Activated T-cell treated with anti-CD3 and anti-CD28 coated beads for 4 hours (primary cell): ENCODE results near the gene CARMIL1.
"Not testable (repeated sequence)": the region's sequence is repeated elsewhere in the genome, so short reads cannot be mapped to it uniquely, and the experiment has no call there.

Experiments
- DNase-seq: peaks from one replicate; pipeline ENCODE4 v3.0.0-alpha.2; 2020

CARMIL1 gene

GRCh38 chr6:25375125-25375524 lies 96.0 kb downstream of the CARMIL1 start:
- DNase-seq: no peak

DNA sequence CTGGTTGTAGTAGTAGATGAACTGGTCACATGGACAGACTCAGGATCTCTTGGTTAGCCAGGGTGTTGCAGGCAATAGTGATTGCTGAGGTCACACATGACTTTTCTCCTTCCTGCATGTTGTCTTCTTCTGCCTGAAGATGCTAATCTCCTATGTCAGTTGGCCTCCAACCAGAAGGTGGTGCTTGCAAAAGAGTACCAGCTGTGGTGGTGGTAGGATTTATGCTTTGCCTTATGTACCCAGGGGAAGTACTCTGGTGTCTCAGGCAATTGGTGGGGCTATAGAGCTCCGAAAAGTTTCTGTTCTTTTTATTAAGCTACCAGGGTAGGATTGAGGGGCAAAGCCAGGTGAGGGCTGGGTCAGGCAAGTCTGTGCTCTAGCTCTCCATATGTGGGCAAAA lies 98.5 kb downstream of the CARMIL1 start:
- DNase-seq: no peak

DNA sequence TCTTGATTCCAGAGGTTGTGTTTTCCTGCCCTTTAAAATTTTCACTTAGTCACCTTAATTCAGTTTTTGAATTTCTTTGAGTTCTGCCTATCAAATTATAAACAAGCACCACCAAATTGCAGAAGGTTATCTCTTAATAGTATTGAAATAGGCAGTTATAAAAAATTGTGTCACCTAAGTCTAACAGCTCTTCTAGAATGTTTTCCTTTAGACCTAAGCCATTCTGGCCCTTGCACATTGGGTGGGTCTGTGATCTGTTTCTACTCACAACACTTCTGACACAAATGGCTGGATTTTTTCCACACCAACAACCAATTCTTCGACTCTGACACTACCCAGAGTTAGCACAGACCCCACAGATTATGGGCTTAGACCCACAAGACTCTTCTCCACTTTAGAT lies 101.9 kb downstream of the CARMIL1 start:
- no peak for DNase-seq

GRCh38 chr6:25382476-25382875 lies 103.3 kb downstream of the CARMIL1 start:
- not testable (repeated sequence) for DNase-seq

- DNase-seq: no peak
Measured at GRCh38 chr6:25384234-25384633, 105.1 kb downstream of the CARMIL1 start.

DNA sequence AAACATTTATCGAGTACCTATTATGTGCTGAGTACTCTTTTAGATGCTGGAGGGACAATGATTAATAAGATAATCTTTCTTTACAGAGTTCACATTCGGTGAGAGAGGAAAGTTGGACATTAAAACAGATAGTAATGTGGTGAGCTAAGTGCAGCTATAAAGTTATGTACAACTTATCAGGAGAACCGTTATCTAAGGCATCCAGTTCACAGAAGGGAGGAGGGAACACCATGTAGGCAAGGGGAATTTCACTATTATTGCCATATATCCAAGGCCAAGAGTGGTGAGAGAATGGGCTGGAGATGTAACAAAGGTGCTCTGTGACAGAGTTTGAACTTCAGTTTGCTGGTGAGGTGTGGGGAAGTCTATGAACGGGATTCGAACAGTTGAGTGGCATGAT lies 105.8 kb downstream of the CARMIL1 start:
- no peak for DNase-seq

DNA sequence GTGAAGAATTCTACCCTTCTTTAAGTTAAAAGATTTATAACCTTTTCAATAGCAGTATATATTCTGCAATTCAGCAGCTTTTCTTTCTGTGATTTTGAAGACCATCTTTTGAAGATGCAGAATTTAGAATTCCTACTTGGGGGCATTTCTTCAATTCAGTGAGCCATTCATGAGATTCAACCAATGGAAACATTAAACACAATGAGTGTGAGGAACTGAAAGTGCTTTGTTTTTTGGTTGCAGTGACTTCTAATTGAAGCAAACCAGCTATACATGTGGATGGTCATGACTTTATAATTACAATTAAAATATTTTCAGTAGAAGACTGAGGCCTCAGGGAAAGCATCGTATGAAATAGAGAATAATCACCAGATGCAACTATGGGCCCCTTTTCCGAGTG lies 108.3 kb downstream of the CARMIL1 start:
- no peak for DNase-seq

- no peak for DNase-seq
Measured at GRCh38 chr6:25387911-25388310, 108.7 kb downstream of the CARMIL1 start.

DNA sequence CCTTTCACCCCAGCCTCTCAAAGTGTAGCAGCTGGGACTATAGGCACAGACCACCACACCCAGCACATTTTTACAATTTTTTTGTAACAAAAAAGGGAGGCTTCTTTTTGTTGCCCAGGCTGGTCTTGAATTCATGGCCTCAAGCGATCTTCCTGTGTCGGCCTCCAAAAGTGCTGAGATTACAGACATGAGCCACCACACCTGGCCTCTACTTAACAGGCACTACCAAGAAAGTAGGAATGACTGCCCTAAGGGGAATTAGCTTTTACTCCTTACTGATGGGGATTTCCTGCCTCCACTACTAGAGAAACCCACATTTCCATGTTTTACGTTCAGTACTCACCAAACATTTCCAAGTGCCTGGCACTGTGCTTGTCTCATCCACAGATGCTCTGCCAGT lies 109.6 kb downstream of the CARMIL1 start:
- no peak for DNase-seq

GRCh38 chr6:25389471-25389870 lies 110.3 kb downstream of the CARMIL1 start:
- DNase-seq: no peak

DNA sequence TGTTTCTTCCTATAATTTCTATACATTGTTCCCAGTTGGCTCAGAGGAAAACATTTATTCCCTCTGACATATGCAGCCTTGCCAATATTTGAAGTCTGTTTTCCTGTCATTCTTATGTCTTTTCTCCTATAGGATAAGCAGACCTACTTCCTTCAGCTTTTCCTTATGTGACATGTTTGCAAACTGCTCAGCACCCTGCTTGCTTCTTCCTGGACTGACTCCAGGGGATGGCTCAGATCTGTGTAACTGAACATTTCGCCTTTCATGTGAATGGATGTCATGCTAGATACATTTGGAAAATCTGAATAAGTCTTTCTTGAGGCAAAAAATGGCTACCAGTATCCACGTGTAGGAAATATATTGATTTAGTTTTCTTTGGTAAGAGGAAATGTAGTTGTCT lies 113.2 kb downstream of the CARMIL1 start:
- no peak for DNase-seq

DNA sequence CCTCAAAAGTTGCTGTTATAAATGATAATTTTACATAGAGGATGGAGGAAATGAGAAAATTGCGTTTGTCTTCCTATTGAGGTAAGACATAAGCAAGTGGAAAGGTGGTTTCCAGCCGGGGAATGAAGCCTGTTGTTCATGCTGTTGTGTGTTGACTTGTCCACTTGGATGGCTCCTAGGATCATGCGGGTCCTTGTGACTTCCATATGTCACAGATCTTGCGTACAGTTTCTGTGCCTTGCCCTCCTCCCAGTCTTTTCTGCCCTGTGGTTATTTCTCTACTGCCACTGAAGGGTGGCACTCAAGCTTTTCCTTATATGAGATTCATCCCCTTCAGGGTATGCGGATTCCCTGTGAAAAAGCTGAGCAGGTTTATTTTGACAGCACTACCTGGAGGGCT lies 116.6 kb downstream of the CARMIL1 start:
- no peak for DNase-seq

DNA sequence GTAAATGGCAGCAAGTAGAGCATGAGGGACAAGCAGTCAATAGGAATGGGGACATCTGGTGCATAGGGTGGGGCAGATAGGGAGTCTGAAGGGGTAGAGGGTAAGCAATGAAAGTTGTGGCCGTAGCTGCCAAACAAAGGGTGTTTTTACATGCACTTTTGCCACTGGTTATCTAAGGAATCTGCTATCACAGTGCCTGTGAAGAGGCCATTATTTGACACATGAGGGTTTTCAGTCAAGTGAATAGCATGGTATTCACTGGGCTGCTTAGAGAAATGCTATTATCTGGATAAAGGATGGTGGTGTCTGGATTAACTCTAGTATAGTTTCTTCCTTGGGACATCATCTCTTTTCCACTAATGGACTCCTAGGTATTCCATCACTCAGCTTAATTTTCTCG lies 118.2 kb downstream of the CARMIL1 start:
- DNase-seq: no peak

GRCh38 chr6:25399885-25400284 lies 120.7 kb downstream of the CARMIL1 start:
- DNase-seq: no peak

- DNase-seq: no peak
Measured at GRCh38 chr6:25401711-25402110, 122.5 kb downstream of the CARMIL1 start.

GRCh38 chr6:25402125-25402524 lies 123.0 kb downstream of the CARMIL1 start:
- DNase-seq: no peak

DNA sequence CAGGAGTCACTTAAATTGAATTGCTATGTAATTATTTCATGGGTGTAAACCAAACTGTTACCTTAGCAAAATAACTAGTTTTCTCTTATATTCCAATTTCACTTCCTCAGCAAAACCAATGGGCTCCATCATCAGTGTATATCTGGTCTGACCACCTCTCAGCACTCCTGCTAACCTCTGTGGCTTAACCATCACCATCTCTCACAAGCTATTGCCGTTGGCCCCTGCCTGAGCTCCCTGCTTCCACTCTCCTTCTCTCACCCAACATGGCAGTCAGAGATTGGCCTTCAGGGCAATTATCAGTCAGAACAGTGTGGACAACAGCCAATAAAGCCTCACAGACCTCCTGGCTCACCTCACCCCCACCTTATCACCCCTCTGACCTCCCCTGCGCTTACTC lies 124.0 kb downstream of the CARMIL1 start:
- no peak for DNase-seq

DNA sequence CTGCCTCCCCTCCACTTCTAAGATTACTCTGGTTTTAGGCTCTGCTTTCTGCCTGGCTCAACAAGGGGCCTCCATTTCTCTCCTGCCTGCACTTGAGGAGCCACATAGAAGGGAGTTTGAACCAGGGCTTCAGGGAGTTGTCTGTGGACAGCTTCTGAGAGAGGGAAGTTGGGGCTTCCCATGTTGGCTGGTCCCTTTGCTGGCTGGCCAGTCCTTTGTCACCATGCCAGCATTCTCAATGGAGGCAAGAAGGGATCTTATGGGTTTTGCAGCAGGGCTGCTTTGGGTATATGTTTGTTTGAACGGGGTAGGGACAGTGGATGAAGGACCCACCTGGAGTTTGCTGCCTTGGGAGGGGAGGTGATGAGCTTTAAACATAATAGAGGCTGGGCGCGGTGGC lies 124.9 kb downstream of the CARMIL1 start:
- DNase-seq: no peak

DNA sequence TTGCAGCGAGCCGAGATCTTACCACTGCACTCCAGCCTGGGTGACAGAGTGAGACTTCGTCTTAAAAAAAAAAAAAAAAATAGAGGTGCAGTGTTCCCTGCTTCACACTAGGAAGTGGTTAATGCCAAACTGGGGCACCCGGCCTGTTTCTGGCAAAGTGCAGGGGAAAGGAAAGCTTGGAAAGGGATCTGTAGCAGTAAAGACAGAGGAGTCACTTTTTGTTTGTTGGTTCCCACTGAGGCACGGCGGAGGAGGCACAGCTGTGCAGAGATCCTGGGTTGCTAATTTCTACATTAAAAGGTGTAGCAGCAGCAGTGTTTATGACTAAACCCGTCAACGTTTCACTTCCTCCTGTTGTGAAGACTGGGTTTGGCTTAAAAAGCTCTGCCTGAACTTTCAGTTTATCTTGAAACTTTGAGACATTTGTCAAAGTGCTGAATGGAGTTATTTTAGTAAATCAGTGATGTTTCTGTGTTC lies 125.6 kb downstream of the CARMIL1 start:
- peak; percentile 15 for DNase-seq

DNA sequence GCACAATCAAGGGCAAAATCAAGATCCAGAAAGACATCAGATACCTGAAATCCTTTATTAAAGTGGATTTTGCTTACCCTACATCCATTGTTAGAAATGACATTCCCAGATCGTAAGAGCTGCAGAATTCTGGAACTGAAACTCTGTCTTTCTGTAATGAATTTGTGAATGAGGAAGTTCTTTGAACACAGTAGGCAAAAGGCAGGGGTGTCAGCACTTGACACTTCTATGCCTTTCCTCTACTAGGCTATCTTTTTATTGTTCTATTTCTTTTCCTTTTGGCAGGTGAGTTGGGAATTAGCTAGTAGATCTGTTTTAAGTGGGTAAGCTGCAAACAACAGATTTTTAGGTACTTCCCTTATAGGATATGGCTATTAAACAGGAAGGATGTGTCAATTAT lies 126.3 kb downstream of the CARMIL1 start:
- DNase-seq: no peak

DNA sequence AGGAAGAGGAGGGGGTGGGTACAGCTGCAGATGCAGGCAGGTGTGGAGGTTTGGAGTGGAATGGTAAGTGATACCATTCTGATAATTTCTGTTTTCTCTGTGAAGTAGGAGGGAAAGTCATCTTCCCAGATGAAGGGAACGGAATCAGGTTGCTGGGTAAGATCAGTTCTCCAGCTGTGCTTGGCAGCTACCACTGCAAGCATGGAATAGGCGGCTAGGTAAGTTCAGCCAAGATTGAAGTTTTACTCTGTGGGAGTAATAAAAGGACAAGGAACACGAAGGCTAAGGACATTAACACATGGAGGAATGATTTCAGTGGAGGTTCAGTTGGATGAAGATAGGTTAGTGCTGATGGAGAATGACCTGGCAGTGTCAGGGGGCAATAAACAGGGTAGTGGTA lies 128.3 kb downstream of the CARMIL1 start:
- DNase-seq: no peak

DNA sequence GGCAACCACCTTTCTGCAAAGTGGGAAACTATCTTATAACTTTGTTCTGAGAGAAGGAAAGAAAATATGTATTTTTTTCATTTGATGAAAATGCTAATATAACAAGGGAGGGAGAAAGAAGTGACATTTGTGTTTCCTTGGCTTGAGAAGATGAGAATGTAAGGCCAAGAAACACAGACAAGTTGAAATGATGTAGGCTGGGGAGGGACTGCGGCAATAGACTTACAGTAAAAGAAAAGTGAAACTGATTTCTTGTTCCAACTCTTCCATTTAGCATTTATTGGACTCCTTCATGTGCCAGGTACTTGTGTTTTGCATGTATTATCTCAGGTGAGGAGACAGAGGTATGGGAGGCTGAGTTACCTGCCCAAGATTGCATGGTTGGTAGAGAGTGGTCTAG lies 130.9 kb downstream of the CARMIL1 start:
- no peak for DNase-seq

DNA sequence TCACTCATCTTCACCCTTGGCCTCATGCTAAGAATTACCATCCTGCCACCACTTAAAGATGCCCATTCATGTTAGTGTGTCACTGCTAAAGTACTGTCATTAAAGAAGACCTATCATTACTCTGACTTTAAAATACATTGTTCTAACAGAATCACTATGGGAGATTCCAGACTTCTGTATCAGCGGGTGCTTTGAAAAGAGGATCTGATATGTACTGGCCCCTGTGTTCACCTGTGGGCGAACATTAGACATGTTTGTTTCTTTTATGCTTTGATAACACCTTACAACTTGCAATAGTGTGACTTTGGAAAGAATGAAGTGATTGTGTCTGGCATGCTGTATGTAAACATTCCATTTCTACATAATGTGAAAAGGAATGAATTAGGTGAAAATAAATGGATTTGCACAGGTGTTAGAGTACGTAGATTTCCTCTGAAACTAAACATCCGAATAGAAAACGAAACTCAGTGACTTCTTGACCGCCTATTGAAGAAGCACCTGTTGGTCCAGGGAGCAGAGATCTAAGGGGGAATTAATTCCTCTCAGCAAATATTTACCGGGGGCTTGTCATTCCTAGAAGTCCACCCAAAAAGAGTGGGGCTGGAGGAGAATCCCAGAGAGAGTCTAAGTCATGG lies 132.3 kb downstream of the CARMIL1 start:
- no peak for DNase-seq

DNA sequence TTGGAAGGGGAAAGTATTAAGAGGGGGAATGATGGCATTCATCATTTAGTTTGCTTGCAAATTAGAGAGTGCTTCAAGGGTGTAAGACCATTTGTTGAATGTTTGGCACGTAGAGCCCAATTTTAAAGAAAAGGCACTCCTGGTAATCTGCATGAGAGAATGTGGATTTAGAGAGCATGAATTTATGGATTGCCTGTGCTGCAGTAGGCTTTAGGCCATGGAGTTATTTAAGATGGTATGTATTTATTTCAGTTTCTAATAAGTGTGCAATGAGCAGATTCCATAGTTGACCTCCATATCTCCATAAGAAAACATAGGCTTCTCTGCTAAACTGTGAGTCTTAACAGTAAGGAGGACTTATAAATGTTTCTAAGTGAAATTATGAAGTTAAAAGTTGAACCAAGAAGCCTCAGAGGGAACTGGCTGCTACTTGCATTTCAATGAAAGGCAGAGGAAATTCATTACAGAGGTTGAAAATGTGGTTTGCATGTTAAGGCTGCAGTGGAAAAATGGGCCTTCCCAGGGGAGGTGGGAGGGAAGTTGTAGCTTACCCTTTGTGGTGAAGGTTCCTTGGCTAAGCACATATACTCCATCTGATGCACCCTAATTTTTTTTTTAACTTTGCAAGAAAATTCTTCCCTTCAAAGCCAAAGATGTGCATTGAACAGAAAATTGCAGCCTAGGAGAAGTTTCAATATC lies 134.2 kb downstream of the CARMIL1 start:
- DNase-seq: no peak

DNA sequence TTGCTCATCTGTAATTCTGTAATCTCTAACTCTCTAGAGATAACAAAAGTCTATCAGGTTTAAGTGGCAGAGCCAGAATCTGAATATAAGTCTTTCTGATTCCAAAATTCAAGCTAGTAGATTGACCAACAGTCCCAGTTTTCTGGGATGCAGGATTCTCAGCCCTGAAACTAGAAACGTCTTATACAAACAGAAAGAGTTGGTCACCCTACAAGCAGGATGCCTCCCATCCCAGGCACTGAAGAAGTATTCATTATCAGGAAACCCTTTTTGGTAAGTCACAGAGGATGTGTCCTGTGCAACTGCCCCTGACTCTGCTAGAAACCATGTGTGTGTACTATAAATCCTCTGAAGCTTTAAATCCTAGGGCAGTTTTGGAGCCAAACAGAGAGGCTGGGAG lies 135.0 kb downstream of the CARMIL1 start:
- no peak for DNase-seq
